ENCODE results near the gene LYSMD2.

DNA sequence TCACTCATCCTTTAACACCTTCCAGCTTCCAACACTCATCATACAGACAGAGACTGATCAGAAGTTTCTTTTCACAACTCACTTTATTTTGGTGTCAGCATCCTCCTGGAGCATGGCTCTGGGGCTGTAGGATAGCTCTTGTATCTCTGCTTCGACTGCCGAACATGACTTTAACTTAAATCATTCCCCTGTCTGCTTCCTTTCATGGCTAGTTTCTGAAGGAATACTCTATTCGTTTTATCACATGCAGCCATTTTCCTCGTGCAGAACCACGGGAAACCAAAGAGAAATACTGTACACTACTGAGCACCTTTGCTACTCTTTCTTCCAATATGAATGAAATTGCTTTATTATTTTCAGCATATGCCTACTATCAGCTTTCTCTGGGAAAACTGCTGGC, 11.9 kb upstream of the LYSMD2 start:
- no peak for TF ChIP-seq CTCF (conservative IDR thresholded peaks at IDR 0.05; ENCODE audit: low read length)
- no peak for TF ChIP-seq EZH2phosphoT487 (IDR thresholded peaks at IDR 0.05; ENCODE audit: borderline replicate concordance)

All from Loucy (cell line).